ENCODE results near the gene VPS36. TPM values are rescaled to one million over a fixed set of nuclear protein-coding genes. Genes with fewer than 3 reads are reported as not detected.
A peak's percentile ranks its signal among the peaks of the same experiment; 100 is the strongest.
"Not testable (repeated sequence)": the region's sequence is repeated elsewhere in the genome, so short reads cannot be mapped to it uniquely, and the experiment has no call there.

VPS36 gene, protein sequence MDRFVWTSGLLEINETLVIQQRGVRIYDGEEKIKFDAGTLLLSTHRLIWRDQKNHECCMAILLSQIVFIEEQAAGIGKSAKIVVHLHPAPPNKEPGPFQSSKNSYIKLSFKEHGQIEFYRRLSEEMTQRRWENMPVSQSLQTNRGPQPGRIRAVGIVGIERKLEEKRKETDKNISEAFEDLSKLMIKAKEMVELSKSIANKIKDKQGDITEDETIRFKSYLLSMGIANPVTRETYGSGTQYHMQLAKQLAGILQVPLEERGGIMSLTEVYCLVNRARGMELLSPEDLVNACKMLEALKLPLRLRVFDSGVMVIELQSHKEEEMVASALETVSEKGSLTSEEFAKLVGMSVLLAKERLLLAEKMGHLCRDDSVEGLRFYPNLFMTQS
- total RNA-seq: 45.4 TPM
- long read RNA-seq, full-length matches to known transcripts: 35 of 60 reads
- long read RNA-seq, partial matches to known transcripts: 7 of 60 reads
- long read RNA-seq, other reads (novel, unspliced or antisense): 18 of 60 reads

DNA sequence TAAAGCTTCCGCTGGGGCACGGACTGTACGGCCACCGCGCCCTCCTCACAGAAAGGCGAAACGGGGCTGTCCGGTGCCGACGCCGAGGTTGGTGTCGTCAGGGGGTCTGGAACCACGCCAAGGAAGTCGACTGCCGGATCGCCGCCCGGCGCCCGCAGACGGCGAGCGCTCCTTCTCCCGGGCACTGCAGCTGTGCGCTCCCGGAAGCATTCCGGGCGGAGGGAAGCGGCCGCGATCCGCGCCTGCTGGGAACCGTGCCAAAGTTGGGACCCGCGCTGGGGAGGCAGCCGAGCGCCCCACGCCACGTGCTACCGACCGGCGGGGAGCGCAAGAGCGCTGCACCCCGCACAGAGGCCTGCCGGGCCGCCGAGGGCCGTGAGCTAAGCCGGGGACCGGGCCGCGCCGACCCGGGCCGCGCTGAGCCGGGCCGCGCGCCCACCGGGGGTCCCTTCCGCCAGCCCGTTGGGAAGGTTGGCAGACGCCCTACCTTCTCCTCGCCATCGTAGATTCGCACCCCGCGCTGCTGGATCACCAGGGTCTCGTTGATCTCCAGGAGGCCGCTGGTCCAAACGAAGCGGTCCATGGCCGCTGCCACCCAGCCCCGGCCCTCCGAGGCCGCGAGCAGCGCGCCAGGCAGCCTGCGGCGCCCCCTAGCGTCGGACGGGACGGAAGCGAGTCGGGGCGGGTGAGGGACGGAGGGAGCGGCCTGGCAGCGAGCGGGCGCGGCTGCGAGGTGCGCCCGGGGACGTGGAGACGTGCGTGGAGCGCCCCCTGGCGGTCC is at the start of gene VPS36:
Gene VPS36, minus strand, starts transcription at position 623 of the 781 bp plus-strand sequence. Its CDS starts 40 bp downstream, at position 583.
- Histone ChIP-seq H3K9me3 (no peaks in the 10 kb centered on the region), H3K36me3 (peaks cover under 1% of the 10 kb centered on the region), H3K4me3 (peak within 1 kb of the TSS; percentile 85), H3K27ac (peak within 1 kb of the TSS; percentile 93), H3K4me1 (peaks cover 38% of the 10 kb centered on the region), H3K27me3 (no peaks in the 10 kb centered on the region)
- ATAC-seq: peak; percentile 96
- peak; percentile 98 for DNase-seq
- intact Hi-C loops (cut with DNase I): no loop called here
- TF ChIP-seq, protein P1, sequence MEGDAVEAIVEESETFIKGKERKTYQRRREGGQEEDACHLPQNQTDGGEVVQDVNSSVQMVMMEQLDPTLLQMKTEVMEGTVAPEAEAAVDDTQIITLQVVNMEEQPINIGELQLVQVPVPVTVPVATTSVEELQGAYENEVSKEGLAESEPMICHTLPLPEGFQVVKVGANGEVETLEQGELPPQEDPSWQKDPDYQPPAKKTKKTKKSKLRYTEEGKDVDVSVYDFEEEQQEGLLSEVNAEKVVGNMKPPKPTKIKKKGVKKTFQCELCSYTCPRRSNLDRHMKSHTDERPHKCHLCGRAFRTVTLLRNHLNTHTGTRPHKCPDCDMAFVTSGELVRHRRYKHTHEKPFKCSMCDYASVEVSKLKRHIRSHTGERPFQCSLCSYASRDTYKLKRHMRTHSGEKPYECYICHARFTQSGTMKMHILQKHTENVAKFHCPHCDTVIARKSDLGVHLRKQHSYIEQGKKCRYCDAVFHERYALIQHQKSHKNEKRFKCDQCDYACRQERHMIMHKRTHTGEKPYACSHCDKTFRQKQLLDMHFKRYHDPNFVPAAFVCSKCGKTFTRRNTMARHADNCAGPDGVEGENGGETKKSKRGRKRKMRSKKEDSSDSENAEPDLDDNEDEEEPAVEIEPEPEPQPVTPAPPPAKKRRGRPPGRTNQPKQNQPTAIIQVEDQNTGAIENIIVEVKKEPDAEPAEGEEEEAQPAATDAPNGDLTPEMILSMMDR (IDR thresholded peaks at IDR 0.05): peak; percentile 100

DNA sequence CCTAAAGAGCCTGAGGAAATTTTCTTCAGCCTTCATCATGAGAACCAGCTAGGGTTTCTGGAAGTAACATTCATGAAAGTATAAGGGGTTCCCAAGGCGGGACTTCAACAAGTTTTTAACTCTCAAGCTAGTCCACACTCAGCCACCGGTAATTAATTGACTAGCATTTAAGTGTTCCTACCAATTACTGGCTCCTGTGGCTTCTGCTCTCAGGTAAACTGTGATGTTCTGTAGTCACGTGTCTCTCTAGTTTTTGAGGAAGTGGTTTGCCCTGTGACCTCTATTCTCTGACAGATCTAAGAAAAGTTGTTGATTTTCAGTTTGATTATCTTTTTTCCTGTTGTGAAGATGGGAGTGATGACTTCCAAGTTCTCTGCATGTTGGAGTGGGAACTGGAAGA is 47.5 kb upstream of the VPS36 start:
- H3K4me1 ChIP-seq; intact Hi-C loops (cut with DNase I); ATAC-seq; H3K36me3 ChIP-seq; H3K27me3 ChIP-seq; H3K27ac ChIP-seq; H3K4me3 ChIP-seq; H3K9me3 ChIP-seq; DNase-seq: not testable (repeated sequence)

DNA sequence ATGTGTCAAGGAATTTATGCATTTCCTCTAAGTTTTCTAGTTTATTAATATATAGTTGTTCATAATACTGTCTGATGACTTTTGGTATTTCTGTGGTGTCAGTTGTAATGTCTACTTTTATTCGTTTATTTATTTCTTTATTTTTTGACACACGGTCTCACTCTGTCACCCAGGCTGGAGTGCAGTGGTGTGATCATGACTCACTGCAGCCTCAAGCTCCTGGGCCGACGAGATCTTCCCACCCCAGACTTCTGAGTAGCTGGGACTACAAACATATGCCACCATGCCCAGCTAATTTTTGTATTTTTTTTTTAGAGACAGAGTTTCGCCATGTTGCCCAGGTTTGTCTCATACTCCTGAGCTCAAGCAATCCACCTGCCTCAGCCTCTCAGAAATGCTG is 43.8 kb upstream of the VPS36 start:
- H3K9me3 ChIP-seq; H3K4me3 ChIP-seq; H3K27ac ChIP-seq; DNase-seq; H3K36me3 ChIP-seq; H3K4me1 ChIP-seq; intact Hi-C loops (cut with DNase I); H3K27me3 ChIP-seq; ATAC-seq: not testable (repeated sequence)

DNA sequence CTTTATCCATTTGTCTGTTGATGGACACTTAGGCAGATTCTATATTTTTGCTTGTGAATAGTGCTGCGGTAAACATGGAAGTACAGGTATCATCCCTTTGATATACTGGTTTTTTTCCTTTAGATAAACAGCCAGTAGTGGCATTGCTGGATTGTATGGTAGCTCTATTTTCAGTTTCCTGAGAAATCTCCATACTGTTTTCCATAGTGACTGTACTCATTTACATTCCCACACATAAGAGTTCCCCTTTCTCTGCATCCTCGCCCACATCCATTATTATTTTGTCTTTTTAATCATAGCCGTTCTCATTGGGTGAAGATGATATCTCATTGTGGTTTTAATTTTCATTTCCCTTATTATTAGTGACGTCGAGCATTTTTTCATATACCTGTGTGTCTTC is 40.6 kb upstream of the VPS36 start:
- H3K9me3 ChIP-seq; H3K4me3 ChIP-seq; H3K36me3 ChIP-seq; DNase-seq; H3K27me3 ChIP-seq; H3K4me1 ChIP-seq; ATAC-seq; H3K27ac ChIP-seq; intact Hi-C loops (cut with DNase I): not testable (repeated sequence)

DNA sequence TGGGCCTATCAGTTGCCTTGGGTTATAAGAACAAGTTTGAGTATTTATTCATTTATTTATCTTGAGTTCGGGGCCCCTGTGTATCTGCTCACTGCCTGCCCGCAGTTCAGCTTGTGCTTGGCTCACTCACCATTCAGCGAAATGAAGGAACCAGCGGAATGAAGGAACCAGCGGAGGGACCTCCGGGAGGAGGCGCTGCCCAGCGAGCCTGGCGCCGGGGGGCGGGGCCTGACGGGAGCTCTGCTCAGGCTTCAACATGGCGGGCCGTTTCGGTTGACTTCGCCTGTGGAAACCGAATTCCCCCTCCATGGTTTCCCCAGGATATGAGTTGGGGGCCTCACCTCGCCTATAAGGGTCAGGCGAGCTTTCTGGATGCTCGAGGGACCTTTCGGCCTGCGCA is 38.3 kb upstream of the VPS36 start:
- H3K4me3 ChIP-seq; H3K27me3 ChIP-seq; ATAC-seq; H3K36me3 ChIP-seq; H3K4me1 ChIP-seq; H3K27ac ChIP-seq; intact Hi-C loops (cut with DNase I); DNase-seq; H3K9me3 ChIP-seq: not testable (repeated sequence)

DNA sequence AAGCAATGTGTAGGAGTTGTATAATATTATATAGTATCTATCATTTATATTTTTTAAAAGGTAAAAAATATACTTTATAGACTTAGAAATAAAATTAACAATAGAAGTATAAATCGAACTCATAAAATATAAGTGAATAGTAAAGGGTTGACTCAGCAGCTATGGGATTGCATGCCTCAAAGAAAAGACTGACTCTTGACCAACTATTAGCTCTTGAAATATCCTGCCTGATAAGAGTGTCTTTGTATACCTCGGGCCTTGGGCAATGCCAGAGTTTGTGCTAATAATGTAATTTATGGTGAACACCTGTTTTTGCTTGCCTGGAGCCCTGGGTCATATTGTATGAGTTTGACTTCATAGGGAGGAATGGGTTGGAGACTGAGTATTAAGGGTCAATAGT is 36.6 kb upstream of the VPS36 start:
- H3K4me1 ChIP-seq; ATAC-seq; H3K36me3 ChIP-seq; H3K27ac ChIP-seq; H3K9me3 ChIP-seq; DNase-seq; H3K27me3 ChIP-seq; intact Hi-C loops (cut with DNase I); H3K4me3 ChIP-seq: not testable (repeated sequence)

DNA sequence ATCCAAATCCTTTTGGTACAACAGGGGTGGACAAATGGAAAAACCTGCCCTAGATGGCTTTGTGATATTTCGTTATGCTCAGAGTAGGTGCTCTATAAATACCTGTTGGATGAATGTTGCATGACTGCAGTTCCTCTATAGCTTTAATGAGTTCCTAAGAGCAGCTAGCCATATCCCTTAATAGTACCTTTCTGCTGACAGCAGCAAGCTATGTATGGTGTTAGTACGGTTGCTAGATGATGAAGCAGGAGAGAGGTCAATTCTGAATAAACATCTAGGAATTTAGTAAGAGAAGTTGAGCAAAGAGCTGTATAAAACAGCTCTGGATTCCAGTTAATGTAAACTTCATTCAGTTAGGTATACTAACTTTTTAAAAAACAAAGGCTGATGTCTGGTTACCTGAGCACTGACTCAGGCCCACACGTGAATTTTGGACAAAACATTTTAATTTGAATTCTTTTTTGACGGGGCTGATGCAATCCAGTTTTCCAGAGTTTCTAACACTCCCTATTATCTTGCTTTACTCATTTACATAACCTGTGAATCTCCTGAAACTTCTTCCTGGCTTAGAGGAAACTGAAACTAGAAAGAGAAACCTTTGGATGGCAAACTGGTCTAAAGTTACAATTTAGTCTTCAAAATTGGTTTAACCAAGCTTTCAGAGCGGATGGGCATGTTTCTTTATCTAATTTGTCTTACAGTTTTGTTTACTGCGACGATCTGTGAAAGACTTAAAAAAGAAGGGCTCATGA is 30.4 kb upstream of the VPS36 start:
- not testable (repeated sequence) for H3K36me3 ChIP-seq

DNA sequence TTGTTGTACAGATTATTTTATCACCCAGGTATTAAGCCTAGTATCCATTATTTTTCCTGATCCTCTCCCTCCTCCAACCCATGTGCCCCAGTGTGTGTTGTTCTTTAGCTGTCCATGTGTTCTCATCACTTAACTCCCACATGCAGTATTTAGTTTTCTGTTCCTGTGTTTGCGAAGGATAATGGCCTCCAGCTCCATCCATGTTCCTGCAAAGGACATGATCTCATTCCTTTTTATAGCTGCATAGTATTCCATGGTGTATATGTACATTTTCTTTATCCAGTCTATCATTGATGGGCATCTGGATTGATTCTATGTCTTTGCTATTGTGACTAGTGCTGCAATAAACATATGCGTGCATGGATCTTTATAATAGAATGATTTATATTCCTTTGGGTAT is 18.1 kb upstream of the VPS36 start:
- intact Hi-C loops (cut with DNase I); H3K27me3 ChIP-seq; H3K4me3 ChIP-seq; H3K9me3 ChIP-seq; H3K27ac ChIP-seq; DNase-seq; H3K4me1 ChIP-seq; ATAC-seq: not testable (repeated sequence)
- peaks cover 18% of the 10 kb centered on the region for H3K36me3 ChIP-seq

More for the DNA sequence above, 30.4 kb upstream of the VPS36 start:
- H3K27me3 ChIP-seq; H3K27ac ChIP-seq; ATAC-seq; H3K4me1 ChIP-seq; intact Hi-C loops (cut with DNase I); H3K4me3 ChIP-seq; H3K9me3 ChIP-seq; DNase-seq: not testable (repeated sequence)

All from upper lobe of right lung (tissue), 1 donor.